Measurements from ENCODE around the gene HEATR3.

HEATR3 gene

GRCh38 chr16:50068550-50068949, 2.8 kb downstream of the HEATR3 start:
- TF ChIP-seq, protein P1, sequence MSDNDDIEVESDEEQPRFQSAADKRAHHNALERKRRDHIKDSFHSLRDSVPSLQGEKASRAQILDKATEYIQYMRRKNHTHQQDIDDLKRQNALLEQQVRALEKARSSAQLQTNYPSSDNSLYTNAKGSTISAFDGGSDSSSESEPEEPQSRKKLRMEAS (IDR thresholded peaks at IDR 0.05; ENCODE audit: low read depth, low read length) = no peak
- TF ChIP-seq MYC (IDR thresholded peaks at IDR 0.05; ENCODE audit: low read depth, low read length) = no peak
- TF ChIP-seq, protein P2, sequence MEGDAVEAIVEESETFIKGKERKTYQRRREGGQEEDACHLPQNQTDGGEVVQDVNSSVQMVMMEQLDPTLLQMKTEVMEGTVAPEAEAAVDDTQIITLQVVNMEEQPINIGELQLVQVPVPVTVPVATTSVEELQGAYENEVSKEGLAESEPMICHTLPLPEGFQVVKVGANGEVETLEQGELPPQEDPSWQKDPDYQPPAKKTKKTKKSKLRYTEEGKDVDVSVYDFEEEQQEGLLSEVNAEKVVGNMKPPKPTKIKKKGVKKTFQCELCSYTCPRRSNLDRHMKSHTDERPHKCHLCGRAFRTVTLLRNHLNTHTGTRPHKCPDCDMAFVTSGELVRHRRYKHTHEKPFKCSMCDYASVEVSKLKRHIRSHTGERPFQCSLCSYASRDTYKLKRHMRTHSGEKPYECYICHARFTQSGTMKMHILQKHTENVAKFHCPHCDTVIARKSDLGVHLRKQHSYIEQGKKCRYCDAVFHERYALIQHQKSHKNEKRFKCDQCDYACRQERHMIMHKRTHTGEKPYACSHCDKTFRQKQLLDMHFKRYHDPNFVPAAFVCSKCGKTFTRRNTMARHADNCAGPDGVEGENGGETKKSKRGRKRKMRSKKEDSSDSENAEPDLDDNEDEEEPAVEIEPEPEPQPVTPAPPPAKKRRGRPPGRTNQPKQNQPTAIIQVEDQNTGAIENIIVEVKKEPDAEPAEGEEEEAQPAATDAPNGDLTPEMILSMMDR (IDR thresholded peaks at IDR 0.05; ENCODE audit: low read depth, low read length) = no peak
- no peak for TF ChIP-seq POLR2A (IDR thresholded peaks at IDR 0.05; ENCODE audit: extremely low read depth, insufficient read length)
- no peak overlapping the region for H3K4me3 ChIP-seq (ENCODE audit: low read depth, low read length)
- no peak for DNase-seq (ENCODE audit: low read depth)

DNA sequence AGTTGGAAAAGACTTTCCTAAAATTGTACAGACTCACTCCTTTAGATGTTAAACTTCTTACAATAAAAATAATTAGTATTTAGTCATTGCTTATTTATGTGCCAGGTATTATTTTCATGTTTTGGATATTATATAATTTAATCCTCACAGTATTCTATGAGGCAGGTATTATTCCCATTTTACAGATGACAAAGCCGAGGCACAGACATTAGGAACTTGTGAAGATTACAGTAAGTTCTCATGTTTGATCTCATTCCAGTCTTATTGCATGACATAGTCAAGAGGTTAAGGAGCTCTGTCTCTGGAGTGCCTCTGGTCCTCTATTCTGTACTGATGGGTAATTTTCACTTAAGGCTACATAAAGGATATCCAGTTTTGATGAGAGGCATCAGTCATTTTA, 3.3 kb downstream of the HEATR3 start:
- H3K4me3 ChIP-seq (ENCODE audit: low read depth, low read length) = no peak overlapping the region
- DNase-seq (ENCODE audit: low read depth) = no peak
- TF ChIP-seq MYC (IDR thresholded peaks at IDR 0.05; ENCODE audit: low read depth, low read length) (no peak), POLR2A (IDR thresholded peaks at IDR 0.05; ENCODE audit: extremely low read depth, insufficient read length) (no peak)
- TF ChIP-seq, protein P2 (IDR thresholded peaks at IDR 0.05; ENCODE audit: low read depth, low read length) = no peak
- TF ChIP-seq, protein P1 (IDR thresholded peaks at IDR 0.05; ENCODE audit: low read depth, low read length) = no peak

GRCh38 chr16:50071075-50071671, 5.4 kb downstream of the HEATR3 start:
- no peak for DNase-seq (ENCODE audit: low read depth)
- TF ChIP-seq, protein P2 (IDR thresholded peaks at IDR 0.05; ENCODE audit: low read depth, low read length) = no peak
- TF ChIP-seq MYC (IDR thresholded peaks at IDR 0.05; ENCODE audit: low read depth, low read length) = no peak
- TF ChIP-seq POLR2A (IDR thresholded peaks at IDR 0.05; ENCODE audit: extremely low read depth, insufficient read length) = no peak
- TF ChIP-seq, protein P1 (IDR thresholded peaks at IDR 0.05; ENCODE audit: low read depth, low read length) = no peak
- no peak overlapping the region for H3K4me3 ChIP-seq (ENCODE audit: low read depth, low read length)

GRCh38 chr16:50072730-50073129, 7.0 kb downstream of the HEATR3 start:
- no peak for DNase-seq (ENCODE audit: low read depth)
- TF ChIP-seq POLR2A (IDR thresholded peaks at IDR 0.05; ENCODE audit: extremely low read depth, insufficient read length) (no peak), MYC (IDR thresholded peaks at IDR 0.05; ENCODE audit: low read depth, low read length) (no peak)
- TF ChIP-seq, protein P1 (IDR thresholded peaks at IDR 0.05; ENCODE audit: low read depth, low read length) = no peak
- TF ChIP-seq, protein P2 (IDR thresholded peaks at IDR 0.05; ENCODE audit: low read depth, low read length) = no peak
- H3K4me3 ChIP-seq (ENCODE audit: low read depth, low read length) = no peak overlapping the region

DNA sequence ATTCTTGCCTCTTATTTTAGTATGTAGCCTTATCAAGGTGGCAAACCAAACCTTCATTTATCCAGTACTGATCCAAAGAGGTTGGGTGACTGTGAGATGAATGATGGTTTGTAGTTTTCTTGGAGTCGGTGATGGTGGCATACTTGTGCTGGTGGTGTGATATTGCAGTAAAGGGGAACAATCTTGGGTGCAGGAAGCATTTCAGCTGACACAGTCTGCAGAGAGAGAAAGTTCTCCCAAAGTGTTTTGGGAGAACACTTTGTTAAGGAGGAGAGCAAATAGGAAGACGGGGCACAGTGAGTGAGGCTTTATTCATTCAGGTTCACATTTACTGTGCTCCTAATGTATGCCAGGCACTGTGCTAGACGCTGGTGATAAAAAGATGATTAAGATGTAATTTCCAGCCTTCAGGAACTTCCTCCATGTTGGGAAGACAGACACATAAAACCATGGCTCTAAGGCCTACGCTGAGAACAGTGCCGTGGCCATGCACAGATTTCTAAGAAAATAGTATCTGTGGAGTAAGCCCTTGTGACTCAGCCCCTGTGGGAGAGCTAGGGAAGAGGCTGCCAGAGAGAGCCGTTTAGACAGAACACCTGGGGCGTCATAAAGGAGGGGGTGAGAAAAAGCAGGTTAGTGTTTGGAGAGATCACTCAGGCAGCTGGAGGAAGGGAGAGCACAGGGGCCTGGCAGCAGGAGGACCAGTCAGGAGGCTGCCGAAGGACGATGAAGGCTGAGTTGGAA, 13.8 kb downstream of the HEATR3 start:
- H3K4me3 ChIP-seq (ENCODE audit: low read depth, low read length) = no peak overlapping the region
- DNase-seq (ENCODE audit: low read depth) = no peak
- TF ChIP-seq POLR2A (IDR thresholded peaks at IDR 0.05; ENCODE audit: extremely low read depth, insufficient read length) = no peak
- TF ChIP-seq MYC (IDR thresholded peaks at IDR 0.05; ENCODE audit: low read depth, low read length) = no peak
- TF ChIP-seq, protein P1 (IDR thresholded peaks at IDR 0.05; ENCODE audit: low read depth, low read length) = no peak
- TF ChIP-seq, protein P2 (IDR thresholded peaks at IDR 0.05; ENCODE audit: low read depth, low read length) = no peak

All from NB4 (cell line).